DMS 273 (cell line): Measurements from ENCODE around the gene SHISA8.

Experiments used
- DNase-seq: peaks from one replicate; lab custom pipeline; 2025; ENCODE audit not compliant: unreplicated experiment; lab: John Stamatoyannopoulos, UW

The SHISA8 gene

DNA sequence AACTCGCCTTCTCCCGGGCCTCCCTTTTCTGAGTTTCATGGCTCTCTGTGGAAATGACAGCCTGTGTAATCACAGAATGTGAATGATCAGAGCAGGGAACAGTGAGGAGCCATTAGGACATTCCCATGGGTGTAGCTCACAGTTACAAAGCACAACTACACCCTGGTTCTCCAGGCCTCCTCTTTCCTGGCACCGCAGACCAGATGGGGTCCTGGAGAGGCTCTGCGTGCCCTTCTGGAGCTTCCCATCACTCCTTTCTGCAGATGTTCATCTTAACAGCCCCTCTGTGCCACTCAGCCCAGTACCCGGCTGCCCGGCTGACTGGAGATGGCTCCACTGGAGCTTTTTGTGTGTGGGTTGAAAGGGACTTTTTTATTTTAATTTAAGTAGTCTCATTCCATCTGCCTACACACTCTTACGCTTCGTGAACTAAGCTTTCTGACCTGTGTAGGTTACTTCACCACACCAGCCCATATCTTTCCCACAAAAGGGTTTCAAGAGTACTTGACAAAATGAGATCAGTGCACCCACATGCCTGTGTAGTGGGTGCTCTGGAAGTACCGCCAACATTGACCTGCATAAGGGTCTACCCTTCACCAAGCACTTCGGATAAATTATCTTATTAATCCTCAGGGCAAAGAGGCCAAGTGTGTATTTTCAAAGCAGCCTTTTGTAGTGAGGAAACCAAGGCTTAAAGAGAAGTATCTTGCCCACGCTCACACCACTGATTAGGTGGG, 52.2 kb downstream of the SHISA8 start:
- peak; percentile 40 for DNase-seq

DNA sequence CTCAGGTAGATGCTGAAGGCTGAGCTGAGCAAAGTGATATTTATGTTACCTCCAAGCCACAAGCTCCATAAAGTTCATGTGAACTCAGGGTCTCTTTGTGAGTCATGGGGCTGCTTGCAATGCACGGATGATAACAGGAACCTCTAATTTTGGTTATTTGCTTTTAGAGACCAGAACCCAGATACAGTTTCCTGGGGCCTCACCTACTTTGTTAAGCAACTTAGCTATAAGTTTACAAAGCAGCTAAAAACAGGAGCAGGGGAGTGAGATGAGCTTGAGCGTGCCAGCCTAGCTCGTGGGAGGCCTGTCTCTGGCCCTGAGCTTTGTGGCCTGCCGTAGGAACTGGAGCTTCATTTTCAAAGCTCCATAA, 52.7 kb downstream of the SHISA8 start:
- no peak for DNase-seq
